ENCODE results near the gene RNLS.
"Not testable (repeated sequence)": the region's sequence is repeated elsewhere in the genome, so short reads cannot be mapped to it uniquely, and the experiment has no call there.

The RNLS gene

DNA sequence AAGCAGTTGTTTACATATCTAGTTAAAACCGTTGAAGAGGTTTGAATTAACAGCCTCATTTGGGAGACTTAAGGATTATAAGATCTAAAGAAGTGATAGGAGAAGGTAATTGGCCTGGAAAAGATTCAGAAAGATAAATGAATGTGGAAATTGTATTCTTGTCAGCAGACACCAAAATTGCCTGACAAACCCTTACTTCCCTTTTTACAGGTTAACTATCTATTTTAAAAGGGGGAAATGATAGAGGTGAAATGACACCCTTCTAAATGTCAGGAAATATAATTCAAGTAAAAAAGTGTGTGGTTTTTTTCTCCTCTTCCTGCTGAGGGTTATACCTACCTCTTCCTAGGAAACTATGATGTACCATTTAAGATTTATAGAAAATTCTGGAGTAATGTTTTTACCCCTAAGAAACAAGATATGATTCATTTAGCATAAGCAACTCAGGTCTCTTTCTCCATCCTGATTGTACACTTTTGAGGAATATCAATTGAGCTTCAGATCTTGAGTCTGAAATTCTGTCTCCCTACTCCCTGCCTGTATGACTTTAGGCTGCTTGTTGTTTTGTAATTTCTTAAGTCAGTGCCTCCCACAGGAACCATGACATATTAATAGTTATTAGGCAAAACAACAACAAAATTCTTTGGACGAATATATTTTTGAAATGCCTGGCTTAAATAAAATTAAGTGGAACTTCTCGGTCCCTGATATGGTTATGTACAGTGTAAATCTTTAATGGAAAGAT is 250.4 kb downstream of the RNLS start:
- H3K27ac Mint-ChIP-seq = no peak overlapping the region
- H3K4me3 Mint-ChIP-seq = no peak overlapping the region
- H3K36me3 Mint-ChIP-seq (ENCODE audit: low read depth) = no peaks in the 10 kb centered on the region
- H3K27me3 Mint-ChIP-seq = no peaks in the 10 kb centered on the region
- peaks cover 25% of the 10 kb centered on the region for H3K4me1 Mint-ChIP-seq (ENCODE audit: low read depth)
- H3K9me3 Mint-ChIP-seq = no peaks in the 10 kb centered on the region

DNA sequence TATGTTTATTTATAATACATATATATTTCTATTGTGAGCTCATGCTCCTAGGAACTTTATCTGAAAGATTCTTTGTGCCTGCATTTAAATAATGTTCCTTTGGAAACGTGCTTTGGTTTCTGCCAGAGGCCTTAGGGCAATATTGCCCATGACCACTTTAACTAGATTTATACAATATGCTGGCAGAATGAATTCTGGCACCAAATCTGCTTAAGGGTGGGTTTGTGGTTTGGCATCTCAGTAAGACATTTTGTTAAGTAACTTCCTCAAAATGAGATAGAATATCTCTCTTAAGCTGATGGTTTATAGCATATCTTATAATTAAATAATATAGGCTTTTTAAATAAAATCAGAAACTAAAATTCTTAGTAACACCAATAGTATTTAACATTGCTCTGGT is 252.9 kb downstream of the RNLS start:
- H3K36me3 Mint-ChIP-seq (ENCODE audit: low read depth) = no peaks in the 10 kb centered on the region
- no peak overlapping the region for H3K4me3 Mint-ChIP-seq
- no peaks in the 10 kb centered on the region for H3K27me3 Mint-ChIP-seq
- H3K27ac Mint-ChIP-seq = no peak overlapping the region
- H3K9me3 Mint-ChIP-seq = no peaks in the 10 kb centered on the region
- H3K4me1 Mint-ChIP-seq (ENCODE audit: low read depth) = peaks cover 25% of the 10 kb centered on the region

DNA sequence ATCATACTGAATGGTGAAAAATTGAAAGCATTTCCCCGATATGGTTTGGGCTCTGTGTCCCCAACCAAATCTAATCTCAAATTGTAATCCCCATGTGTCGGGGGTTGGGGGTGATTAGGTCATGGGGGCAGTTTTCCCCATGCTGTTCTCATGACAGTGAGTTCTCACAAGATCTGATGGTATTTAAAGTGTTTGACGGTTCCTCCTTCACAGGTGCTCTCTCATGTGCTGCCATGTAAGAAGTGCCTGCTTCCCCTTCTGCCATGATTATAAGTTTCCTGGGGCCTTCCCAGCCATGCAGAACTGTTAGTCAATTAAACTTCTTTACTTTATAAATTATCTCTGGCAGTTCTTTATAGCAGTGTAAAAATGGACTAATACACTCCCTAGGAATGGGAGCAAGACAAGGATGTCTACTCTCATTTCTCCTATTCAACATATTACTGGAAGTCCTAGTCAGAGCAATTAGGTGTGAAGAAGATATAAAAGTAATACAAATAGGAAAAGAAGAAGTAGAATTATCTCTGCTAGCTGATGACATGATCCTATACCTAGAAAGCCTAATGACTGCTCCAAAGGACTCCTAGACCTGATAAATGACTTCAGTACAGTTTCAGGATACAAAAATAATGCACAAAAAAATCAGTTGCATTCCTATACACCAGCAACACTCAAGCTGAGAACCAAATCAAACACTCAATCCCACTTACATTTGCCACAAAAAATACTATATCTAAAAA is 260.6 kb downstream of the RNLS start:
- peaks cover 21% of the 10 kb centered on the region for H3K36me3 Mint-ChIP-seq (ENCODE audit: low read depth)
- peaks cover 30% of the 10 kb centered on the region for H3K9me3 Mint-ChIP-seq
- H3K27me3 Mint-ChIP-seq = no peaks in the 10 kb centered on the region
- no peak overlapping the region for H3K4me3 Mint-ChIP-seq
- no peaks in the 10 kb centered on the region for H3K4me1 Mint-ChIP-seq (ENCODE audit: low read depth)
- no peak overlapping the region for H3K27ac Mint-ChIP-seq

- H3K27ac Mint-ChIP-seq = no peak overlapping the region
- no peaks in the 10 kb centered on the region for H3K27me3 Mint-ChIP-seq
These were observed 263.1 kb downstream of the RNLS start for GRCh38 chr10:88319960-88320517.

GRCh38 chr10:88318803-88319202 is 264.3 kb downstream of the RNLS start:
- H3K4me3 Mint-ChIP-seq = no peak overlapping the region
- peaks cover 30% of the 10 kb centered on the region for H3K9me3 Mint-ChIP-seq
- no peak overlapping the region for H3K27ac Mint-ChIP-seq
- no peaks in the 10 kb centered on the region for H3K27me3 Mint-ChIP-seq
- peaks cover 22% of the 10 kb centered on the region for H3K4me1 Mint-ChIP-seq (ENCODE audit: low read depth)
- peaks cover 21% of the 10 kb centered on the region for H3K36me3 Mint-ChIP-seq (ENCODE audit: low read depth)

More at GRCh38 chr10:88319960-88320517, 263.1 kb downstream of the RNLS start:
- Mint-ChIP-seq H3K36me3 (ENCODE audit: low read depth) (peaks cover 21% of the 10 kb centered on the region), H3K4me1 (ENCODE audit: low read depth) (peaks cover 15% of the 10 kb centered on the region), H3K4me3 (no peak overlapping the region), H3K9me3 (peaks cover 34% of the 10 kb centered on the region)

DNA sequence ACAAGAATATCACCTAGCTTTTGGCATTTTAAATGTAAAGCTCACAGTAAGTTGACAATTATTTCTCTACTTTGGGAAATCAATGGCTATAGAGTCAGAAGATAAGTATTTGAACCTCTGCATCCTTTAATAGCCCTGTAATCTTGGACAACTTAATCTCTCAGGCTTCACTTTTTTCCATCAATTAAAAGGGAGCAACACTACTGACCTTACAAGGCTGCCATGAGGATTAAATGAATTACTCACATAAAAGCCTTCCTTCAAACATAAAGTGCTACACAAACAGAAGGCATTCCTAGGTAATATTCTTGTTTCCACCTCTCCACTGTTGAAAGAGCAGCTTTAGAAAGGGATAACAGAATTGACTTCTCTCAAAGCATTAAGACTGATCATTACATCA is 266.0 kb downstream of the RNLS start:
- Mint-ChIP-seq H3K36me3 (ENCODE audit: low read depth) (peaks cover 21% of the 10 kb centered on the region), H3K27ac (no peak overlapping the region), H3K4me3 (no peak overlapping the region), H3K4me1 (ENCODE audit: low read depth) (peaks cover 28% of the 10 kb centered on the region), H3K27me3 (no peaks in the 10 kb centered on the region), H3K9me3 (peaks cover 30% of the 10 kb centered on the region)

DNA sequence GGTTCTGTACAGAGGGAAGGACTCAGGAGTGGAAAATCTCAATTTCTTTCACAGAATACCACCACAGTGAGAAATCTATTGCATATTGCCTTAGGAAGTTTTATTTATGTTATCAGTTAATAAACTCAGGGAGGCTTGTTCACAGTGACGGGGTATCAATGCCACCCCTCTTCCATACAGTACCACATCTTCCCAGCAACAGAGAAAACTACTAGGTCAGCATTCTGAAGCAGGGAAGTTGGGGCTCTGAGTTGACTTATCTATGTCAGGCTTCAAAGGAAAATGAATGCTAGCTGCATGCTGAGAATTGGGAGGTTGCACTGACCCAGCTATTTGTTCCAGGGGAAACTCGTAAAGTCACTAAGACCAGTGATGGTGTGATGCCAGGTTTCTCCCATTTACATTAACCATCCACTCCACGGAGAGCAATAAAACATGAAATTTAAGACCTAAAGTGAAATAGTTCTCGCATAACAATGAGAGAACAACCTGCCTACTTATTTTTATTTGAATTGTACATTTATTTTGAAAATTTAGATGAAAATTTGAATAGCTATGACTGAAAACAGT is 266.7 kb downstream of the RNLS start:
- Mint-ChIP-seq H3K9me3 (peaks cover 24% of the 10 kb centered on the region), H3K27ac (no peak overlapping the region), H3K4me1 (ENCODE audit: low read depth) (peaks cover 28% of the 10 kb centered on the region), H3K4me3 (no peak overlapping the region), H3K27me3 (no peaks in the 10 kb centered on the region), H3K36me3 (ENCODE audit: low read depth) (peaks cover 21% of the 10 kb centered on the region)

DNA sequence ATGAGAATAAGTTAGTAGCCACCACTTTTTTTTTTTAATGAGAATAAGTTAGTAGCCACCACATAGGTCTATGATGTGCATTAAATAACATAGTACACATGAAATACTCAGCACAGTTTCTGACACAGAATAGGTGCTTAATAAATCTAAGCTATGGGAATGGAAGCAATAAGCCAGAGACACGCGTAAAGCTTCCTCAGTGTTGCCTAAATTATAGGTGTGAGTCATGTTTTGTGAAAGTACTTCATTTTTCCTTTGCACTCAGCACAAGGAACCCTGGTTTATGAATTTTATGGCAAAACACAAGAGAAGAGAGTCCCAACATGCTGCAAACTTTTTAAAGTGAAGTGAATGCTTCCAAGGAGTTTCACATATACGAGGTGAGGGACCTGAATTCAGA is 267.4 kb downstream of the RNLS start:
- peaks cover 18% of the 10 kb centered on the region for H3K9me3 Mint-ChIP-seq
- H3K4me3 Mint-ChIP-seq = no peak overlapping the region
- H3K36me3 Mint-ChIP-seq (ENCODE audit: low read depth) = peaks cover 17% of the 10 kb centered on the region
- peaks cover 28% of the 10 kb centered on the region for H3K4me1 Mint-ChIP-seq (ENCODE audit: low read depth)
- H3K27me3 Mint-ChIP-seq = no peaks in the 10 kb centered on the region
- no peak overlapping the region for H3K27ac Mint-ChIP-seq

- no peaks in the 10 kb centered on the region for H3K27me3 Mint-ChIP-seq
- H3K4me1 Mint-ChIP-seq (ENCODE audit: low read depth) = peaks cover 28% of the 10 kb centered on the region
- H3K4me3 Mint-ChIP-seq = no peak overlapping the region
These were observed 268.8 kb downstream of the RNLS start for GRCh38 chr10:88314362-88314761.

GRCh38 chr10:88313878-88314277 is 269.2 kb downstream of the RNLS start:
- Mint-ChIP-seq H3K9me3 (peaks cover 6% of the 10 kb centered on the region), H3K27ac (no peak overlapping the region), H3K4me1 (ENCODE audit: low read depth) (peaks cover 28% of the 10 kb centered on the region), H3K27me3 (no peaks in the 10 kb centered on the region), H3K4me3 (no peak overlapping the region), H3K36me3 (ENCODE audit: low read depth) (peaks cover 1% of the 10 kb centered on the region)

More at GRCh38 chr10:88314362-88314761, 268.8 kb downstream of the RNLS start:
- Mint-ChIP-seq H3K27ac (no peak overlapping the region), H3K36me3 (ENCODE audit: low read depth) (peaks cover 6% of the 10 kb centered on the region), H3K9me3 (peaks cover 10% of the 10 kb centered on the region)

DNA sequence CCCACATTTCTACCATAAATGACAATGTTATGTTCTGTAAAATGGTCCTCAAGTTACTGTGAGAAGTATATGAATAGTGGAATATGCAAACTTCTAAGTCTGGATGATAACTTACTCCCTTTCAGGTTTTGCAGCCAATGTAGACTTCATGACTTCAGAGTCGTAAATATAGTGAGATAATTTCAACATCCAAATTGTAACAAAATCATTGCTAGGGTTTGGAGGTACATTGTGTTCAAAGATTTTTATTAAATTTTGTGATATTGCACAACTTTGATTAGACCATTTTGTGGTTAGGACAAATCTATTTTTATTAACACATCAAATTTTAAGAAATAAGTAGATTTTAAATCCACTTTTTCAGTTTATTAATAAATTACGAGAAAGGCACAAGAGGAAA is 270.3 kb downstream of the RNLS start:
- peaks cover 28% of the 10 kb centered on the region for H3K4me1 Mint-ChIP-seq (ENCODE audit: low read depth)
- peaks cover 4% of the 10 kb centered on the region for H3K9me3 Mint-ChIP-seq
- H3K27me3 Mint-ChIP-seq = no peaks in the 10 kb centered on the region
- no peak overlapping the region for H3K27ac Mint-ChIP-seq
- H3K36me3 Mint-ChIP-seq (ENCODE audit: low read depth) = no peaks in the 10 kb centered on the region
- no peak overlapping the region for H3K4me3 Mint-ChIP-seq

- Mint-ChIP-seq H3K36me3 (ENCODE audit: low read depth) (no peaks in the 10 kb centered on the region), H3K27me3 (no peaks in the 10 kb centered on the region), H3K4me3 (no peak overlapping the region), H3K9me3 (no peaks in the 10 kb centered on the region), H3K4me1 (ENCODE audit: low read depth) (peaks cover 26% of the 10 kb centered on the region), H3K27ac (no peak overlapping the region)
These were observed 271.9 kb downstream of the RNLS start for GRCh38 chr10:88311264-88311663.

- no peak overlapping the region for H3K4me3 Mint-ChIP-seq
- no peak overlapping the region for H3K27ac Mint-ChIP-seq
- H3K9me3 Mint-ChIP-seq = no peaks in the 10 kb centered on the region
- no peaks in the 10 kb centered on the region for H3K27me3 Mint-ChIP-seq
- no peaks in the 10 kb centered on the region for H3K36me3 Mint-ChIP-seq (ENCODE audit: low read depth)
- H3K4me1 Mint-ChIP-seq (ENCODE audit: low read depth) = peaks cover 11% of the 10 kb centered on the region
These were observed 273.8 kb downstream of the RNLS start for GRCh38 chr10:88309365-88309764.

DNA sequence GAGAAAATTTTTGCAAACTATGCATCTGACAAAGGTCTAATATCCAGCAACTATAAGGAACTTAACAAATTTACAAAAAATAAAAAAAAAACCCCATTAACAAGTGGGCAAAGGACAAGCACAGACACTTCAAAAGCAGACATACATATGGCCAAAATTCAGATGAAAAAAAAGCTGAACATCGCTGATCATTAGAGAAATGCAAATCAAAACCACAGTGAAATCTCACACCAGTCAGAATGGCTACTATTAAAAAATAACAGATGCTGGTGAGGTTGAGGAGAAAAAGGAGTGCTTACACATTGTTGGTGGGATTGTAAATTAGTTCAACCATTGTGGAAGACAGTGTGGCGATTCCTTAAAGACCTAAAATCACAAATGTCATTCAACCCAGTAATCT is 274.8 kb downstream of the RNLS start:
- H3K4me1 Mint-ChIP-seq (ENCODE audit: low read depth) = not testable (repeated sequence)

DNA sequence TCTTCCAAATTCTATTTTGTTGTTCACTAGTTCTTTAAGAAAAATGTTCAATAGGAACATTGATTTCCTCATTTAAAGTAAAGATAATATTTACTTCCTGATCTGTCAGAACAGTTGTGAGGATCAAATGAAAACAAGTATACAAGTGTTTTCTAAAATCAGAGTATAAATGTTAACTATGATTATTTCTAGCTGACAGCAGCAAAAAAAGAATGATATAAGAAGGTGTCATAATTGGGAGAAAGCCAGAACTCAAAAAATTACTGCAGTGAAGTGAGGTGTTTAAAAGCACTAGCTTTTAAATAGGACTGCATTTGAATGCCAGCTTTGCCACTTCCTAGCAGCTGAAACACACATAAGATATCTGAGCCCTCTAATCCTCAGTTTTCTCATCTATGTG is 283.3 kb downstream of the RNLS start:
- Mint-ChIP-seq H3K9me3 (no peaks in the 10 kb centered on the region), H3K4me3 (no peak overlapping the region), H3K27ac (no peak overlapping the region), H3K36me3 (ENCODE audit: low read depth) (no peaks in the 10 kb centered on the region), H3K27me3 (no peaks in the 10 kb centered on the region), H3K4me1 (ENCODE audit: low read depth) (peaks cover 5% of the 10 kb centered on the region)

More for the DNA sequence above, 274.8 kb downstream of the RNLS start:
- not testable (repeated sequence) for H3K27ac Mint-ChIP-seq; H3K9me3 Mint-ChIP-seq; H3K36me3 Mint-ChIP-seq (ENCODE audit: low read depth); H3K27me3 Mint-ChIP-seq; H3K4me3 Mint-ChIP-seq
